Mammary epithelial cell (primary cell): ENCODE results near the gene ADK.

ENCODE experiments used
- CTCF ChIP-seq, 2 donors: IDR thresholded peaks in 1 of 2; conservative IDR thresholded peaks in 1 of 2; 2 replicates each; pipeline ENCODE4 v1.5.1; 2011 to 2012; ENCODE audit warnings: inconsistent platforms in 2 of 2, low read length in 2 of 2, mild to moderate bottlenecking in 2 of 2, control low read depth in 1 of 2, low read depth in 1 of 2; ENCODE audit not compliant: insufficient read depth in 1 of 2; ENCODE audit errors: extremely low read depth in 1 of 2
- EZH2 ChIP-seq: IDR thresholded peaks from 2 replicates; pipeline ENCODE4 v1.6.1; 2012; ENCODE audit warnings: low read length, inconsistent platforms, borderline replicate concordance

- TF ChIP-seq CTCF (conservative IDR thresholded peaks at IDR 0.05 in 1 of 2, IDR thresholded peaks at IDR 0.05 in 1 of 2; ENCODE audit: extremely low read depth in 1 of 2, insufficient read depth in 1 of 2, low read depth in 1 of 2, low read length in 2 of 2): no peak
- TF ChIP-seq EZH2: no peak
These were observed 139.7 kb downstream of the ADK start for GRCh38 chr10:74290708-74291107.
